DMS153 (cell line): ENCODE measurements around the gene TTC38.
"Not testable (repeated sequence)": the region's sequence is repeated elsewhere in the genome, so short reads cannot be mapped to it uniquely, and the experiment has no call there.

Experiments used
- DNase-seq: peaks from one replicate; lab custom pipeline; 2025; lab: John Stamatoyannopoulos, UW

The TTC38 gene

DNA sequence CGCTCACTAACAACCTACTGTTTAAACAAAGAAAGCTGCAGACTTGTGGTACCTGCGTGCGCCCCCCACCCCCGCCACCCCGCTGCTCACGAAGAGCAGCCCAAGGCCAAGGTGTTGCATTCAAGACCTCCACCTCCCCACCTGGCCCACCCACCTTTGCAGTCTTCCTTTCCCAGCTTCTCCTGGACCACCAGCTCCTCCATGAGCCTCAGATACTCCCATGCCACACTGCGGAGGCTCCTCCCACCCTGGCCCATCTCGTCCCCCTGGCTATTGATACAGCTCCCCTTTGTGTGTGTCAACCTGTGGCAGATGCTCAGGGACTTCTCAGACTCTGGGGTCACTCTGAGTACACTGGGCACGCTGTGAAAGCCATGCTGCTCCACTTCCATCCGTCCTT, 21.6 kb upstream of the TTC38 start:
- no peak for DNase-seq

- DNase-seq, result no peak
These were observed 20.3 kb upstream of the TTC38 start for GRCh38 chr22:46247443-46247975.

DNA sequence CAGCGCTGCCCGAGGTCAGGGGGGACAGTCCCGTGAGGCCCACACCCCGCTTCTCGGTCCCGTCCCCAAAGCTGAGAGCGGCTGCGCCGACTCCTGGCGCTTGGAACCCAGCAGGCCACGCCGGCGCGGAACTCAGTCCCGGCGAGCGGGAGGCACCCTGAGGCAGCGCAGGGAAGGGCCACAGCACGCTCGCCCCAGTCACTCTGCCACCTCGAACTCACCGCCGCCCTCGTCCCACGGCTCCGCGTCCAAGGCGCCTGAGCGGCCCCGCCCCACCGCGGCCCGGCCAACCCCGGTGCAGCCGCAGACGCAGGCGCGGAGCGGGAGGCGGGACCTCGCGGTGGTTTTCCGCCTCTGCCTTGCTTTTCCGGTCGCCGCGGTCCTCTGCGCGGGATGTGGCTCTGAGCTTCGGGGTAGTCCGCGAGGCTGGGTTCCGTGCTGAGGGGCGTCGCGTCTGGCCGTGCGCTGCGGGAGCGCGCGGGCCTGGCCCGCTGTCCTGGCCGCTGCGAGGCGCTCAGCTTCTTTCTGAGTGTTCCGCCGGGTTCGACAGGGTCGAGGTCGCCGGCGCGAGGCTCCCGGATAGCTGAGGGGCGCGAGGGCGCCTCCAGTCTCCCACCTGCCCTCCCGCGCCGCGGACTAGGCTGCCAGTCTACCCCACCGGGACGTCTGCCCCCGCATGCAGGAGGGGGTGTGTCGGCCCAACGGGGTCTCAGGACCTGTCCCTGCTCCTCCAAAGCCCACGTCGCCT, 17.6 kb upstream of the TTC38 start, which contains the start of gene CDPF1:
Gene CDPF1 (minus strand): TSS at position 259 of the 748 bp plus-strand sequence. CDS start 2,009 bp downstream, outside the sequence.
- DNase-seq, result peak; percentile 89

DNA sequence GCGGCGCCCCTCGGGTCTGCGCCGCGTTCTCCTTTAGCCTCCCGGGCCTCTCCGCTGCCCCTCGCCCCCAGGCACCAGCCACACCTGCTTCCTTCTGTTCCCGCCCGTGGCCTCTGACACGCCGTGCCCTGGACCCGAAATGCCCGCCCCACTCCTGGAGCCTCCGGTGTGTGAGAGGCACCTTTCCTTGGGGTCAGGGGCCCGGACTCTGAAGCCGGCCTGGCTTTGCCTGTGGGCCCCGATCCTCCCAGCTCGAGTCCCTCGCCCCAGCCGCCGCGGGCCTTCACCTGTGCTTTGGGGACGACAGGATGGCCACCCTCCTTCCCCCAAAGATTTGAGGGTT, 17.1 kb upstream of the TTC38 start:
- DNase-seq, result no peak

DNA sequence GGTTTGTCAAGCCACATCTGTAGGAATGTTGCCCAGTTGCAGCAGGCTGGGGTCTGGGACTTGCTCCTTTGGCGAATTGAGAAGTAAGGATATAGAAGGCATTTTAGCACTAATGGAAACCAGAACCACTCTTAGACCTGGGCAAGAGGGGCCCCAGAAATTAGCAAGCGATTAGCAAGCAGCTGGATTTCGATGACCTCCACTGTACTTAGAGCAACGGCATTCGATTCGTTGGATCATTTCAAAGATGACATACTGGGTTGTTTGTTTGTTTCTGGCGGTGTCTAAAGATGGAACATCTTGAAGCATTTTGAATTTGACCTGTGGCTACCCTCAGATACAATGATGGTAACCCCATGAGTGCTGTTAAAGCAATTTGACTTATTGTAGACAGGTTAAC, 16.5 kb upstream of the TTC38 start:
- no peak for DNase-seq

DNA sequence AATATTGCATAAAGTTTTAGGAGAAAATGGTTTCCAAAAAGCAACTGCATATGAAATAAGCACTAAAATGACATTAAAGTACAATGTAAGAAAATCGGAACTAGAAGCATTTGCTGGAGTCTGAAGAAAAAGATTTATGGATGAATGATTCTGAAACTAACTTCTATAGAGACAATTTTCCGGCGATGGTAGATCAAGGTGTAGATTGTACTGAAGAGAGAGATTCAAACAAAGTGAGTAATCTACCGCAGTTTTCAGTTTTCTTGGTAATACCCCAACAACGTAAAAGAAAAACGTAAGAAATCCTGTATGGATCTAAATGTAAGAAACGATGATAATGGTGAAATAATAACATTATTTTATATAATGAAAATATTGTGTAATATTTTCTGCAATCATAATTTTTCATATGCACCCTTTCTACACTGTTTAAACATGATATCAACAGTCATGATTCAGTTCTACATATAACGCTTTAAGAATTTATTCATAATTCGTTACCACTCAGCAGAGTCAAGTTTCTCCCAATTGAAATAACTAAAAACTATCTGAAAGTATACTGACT, 15.9 kb upstream of the TTC38 start:
- no peak for DNase-seq

DNA sequence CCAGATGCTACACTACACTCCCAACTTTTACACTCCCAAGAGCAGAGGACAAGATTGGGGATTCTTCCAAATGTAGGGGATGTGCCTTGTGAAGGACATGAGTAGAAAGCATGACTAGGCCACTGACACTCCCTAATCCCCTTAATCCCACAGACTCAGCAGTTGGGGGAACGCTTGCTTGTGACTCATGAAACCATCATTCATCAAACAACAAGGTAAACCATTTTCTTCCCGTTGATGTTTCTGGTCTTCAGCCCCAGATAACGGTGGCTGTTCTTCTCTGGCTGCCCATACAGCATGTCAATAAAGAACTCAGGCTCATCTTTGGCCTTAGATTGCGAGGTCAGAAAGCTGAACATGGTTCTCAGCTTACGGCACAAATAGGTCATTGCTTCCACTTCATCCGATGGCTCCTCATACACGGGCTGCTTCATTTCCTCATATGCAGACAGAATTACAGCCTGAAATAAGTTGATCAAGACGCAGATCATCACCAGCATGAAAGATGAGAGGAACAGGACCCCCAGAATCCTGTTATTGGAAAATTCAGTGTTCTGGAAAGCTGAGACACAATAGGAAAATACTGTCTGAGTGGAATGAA, 11.3 kb upstream of the TTC38 start:
- no peak for DNase-seq

GRCh38 chr22:46259374-46259773, 8.4 kb upstream of the TTC38 start:
- no peak for DNase-seq

- no peak for DNase-seq
These were observed 7.8 kb upstream of the TTC38 start for GRCh38 chr22:46260038-46260437.

GRCh38 chr22:46262449-46263215, 5.2 kb upstream of the TTC38 start:
- DNase-seq, result no peak

DNA sequence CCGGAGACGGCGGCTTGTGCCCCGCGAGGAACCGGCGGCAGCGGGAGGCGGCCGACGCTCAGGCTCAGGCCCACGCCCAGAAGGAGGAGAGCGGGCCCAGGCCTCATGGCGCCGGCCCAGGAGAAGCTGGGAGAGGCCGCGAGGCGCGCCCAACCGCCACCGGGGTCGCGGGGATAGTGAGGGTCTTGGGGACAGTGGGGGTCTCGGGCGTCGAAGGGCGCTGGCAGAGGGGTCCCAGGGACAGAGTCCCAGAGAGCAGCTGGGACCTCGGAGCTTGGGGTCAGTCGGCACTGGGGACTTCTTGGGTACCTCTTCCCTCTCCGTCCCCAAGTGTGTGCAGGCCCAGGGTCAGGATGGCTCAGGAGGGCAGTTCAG, 4.6 kb upstream of the TTC38 start, which contains the start of gene PKDREJ:
Gene PKDREJ (minus strand): TSS at position 128 of the 375 bp plus-strand sequence. CDS start 21 bp downstream, at position 107.
- DNase-seq, result no peak

GRCh38 chr22:46264520-46264919, 3.3 kb upstream of the TTC38 start:
- not testable (repeated sequence) for DNase-seq

- DNase-seq, result not testable (repeated sequence)
These were observed 2.2 kb upstream of the TTC38 start for GRCh38 chr22:46265627-46266026.

GRCh38 chr22:46269564-46269963, 1.8 kb downstream of the TTC38 start:
- DNase-seq, result no peak

- no peak for DNase-seq
These were observed 4.4 kb downstream of the TTC38 start for GRCh38 chr22:46272196-46272595.

GRCh38 chr22:46272762-46273431, 5.1 kb downstream of the TTC38 start:
- no peak for DNase-seq

DNA sequence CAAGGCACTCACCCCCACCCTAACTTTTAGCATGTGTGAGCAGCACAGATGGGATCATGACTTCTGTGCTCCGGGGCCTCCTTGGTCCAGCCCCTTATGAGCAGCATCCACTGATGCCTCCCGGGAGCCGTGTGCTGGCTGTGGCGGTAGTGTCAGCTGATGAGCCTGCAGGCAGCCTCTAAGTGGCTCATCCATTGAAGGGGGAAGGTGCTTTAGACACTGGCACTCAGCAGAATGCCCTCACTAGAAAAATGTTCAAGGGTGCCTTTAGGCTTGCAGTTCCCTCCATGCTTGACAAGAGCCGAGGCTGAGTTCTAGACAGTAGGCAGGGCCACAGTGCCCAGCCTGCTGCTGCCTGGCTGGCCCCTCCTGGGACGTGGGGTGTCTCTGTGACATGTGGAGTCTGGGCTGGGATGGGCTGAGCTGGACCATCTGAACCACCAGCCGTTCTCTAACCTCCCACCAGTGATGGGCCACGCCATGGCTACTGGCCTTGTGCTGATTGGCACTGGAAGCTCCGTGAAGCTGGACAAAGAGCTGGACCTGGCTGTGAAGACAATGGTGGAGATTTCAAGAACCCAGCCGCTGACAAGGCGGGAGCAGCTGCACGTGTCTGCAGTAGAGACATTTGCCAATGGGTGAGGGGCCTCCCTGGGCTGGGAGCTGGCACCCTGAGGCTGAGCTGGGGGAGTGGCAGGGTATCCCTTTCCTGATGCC, 5.8 kb downstream of the TTC38 start:
- DNase-seq, result no peak

GRCh38 chr22:46274381-46274780, 6.6 kb downstream of the TTC38 start:
- no peak for DNase-seq

DNA sequence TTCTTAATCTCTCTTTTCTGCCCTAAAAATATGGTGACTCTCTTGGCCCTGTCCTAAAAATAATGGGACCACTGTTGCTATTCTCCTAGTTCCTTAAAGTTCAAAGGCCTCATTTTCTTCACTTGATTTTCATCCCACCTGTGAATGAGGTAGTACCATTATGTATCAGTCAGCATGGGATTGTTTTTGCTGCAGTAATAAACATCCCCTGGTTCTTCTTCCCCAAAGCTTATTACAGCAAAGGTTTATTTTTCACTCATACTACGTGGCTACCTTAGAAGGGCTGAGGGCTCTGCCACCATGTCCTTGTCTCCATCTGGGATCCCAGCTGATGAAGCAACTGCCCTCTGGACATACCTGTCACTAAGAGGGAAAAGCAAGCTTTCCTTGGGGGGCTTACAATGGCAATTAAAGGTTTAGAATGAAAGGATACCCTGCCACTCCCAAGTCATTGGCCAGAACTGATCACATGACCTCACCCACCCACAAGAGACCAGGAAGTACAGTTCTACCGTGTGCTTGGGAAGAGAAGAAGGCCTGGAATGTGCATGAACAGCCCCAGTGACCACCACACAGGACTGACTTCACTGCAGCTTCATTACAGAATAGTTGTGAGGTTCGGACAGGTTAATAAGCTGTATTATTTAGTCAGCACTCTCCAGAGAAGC, 7.8 kb downstream of the TTC38 start:
- DNase-seq, result no peak

GRCh38 chr22:46276563-46276962, 8.8 kb downstream of the TTC38 start:
- no peak for DNase-seq
